ENCODE results near the gene PROP1.
A peak's percentile ranks its signal among the peaks of the same experiment; 100 is the strongest.
"Not testable (repeated sequence)": the region's sequence is repeated elsewhere in the genome, so short reads cannot be mapped to it uniquely, and the experiment has no call there.

Gene PROP1

GRCh38 chr5:177995691-177996595 is at the start of gene PROP1:
Gene PROP1 (minus strand): TSS chr5:177996242. CDS start chr5:177995933, 309 bp downstream.
- no peaks in the 10 kb centered on the region for H3K4me1 Mint-ChIP-seq (ENCODE audit: low read depth)
- DNase-seq (ENCODE audit: low spot score): no peak
- H3K27me3 Mint-ChIP-seq (ENCODE audit: low read depth): peaks cover 23% of the 10 kb centered on the region
- no peaks in the 10 kb centered on the region for H3K9me3 Mint-ChIP-seq
- H3K4me3 Mint-ChIP-seq: no peak within 1 kb of the TSS
- H3K27ac Mint-ChIP-seq: no peak within 1 kb of the TSS
- H3K36me3 Mint-ChIP-seq (ENCODE audit: low read depth): no peaks in the 10 kb centered on the region

DNA sequence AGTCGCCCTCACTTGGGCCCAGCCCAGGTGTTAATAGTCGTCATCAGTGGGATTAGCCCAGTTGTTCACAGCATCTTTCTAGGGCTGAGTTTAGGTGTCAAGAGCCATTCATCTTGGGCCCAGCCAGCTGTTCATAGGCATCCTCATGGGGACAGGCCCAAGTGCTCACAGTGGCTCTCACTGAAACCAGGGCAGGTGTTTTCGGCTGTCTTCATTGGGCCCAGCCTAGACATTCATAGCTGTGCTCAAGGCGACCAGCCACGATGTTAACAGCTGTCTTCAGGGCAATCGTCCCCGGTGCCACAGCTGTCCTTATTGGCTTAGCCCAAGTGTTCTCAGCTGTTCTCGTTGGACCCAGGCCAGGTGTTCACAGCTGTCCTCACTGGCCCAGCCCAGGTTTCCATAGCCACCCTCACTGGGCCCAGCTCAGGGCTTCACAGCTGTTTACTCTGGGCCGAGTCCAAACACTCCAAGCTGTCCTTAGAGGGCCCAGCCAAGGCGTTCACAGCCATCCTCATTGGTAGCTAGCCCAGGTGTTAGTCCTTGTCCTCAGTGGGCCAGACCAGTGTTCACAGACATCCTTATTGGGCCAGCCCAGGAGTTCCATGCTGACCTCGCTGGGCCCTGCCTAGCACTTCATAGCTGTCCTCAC is 23.5 kb upstream of the PROP1 start:
- H3K36me3 Mint-ChIP-seq (ENCODE audit: low read depth); H3K4me3 Mint-ChIP-seq; H3K9me3 Mint-ChIP-seq; H3K27me3 Mint-ChIP-seq (ENCODE audit: low read depth); DNase-seq (ENCODE audit: low spot score); H3K27ac Mint-ChIP-seq; H3K4me1 Mint-ChIP-seq (ENCODE audit: low read depth): not testable (repeated sequence)

GRCh38 chr5:178012758-178013157 is 16.7 kb upstream of the PROP1 start:
- not testable (repeated sequence) for H3K36me3 Mint-ChIP-seq (ENCODE audit: low read depth); H3K4me1 Mint-ChIP-seq (ENCODE audit: low read depth); H3K9me3 Mint-ChIP-seq; DNase-seq (ENCODE audit: low spot score); H3K4me3 Mint-ChIP-seq; H3K27me3 Mint-ChIP-seq (ENCODE audit: low read depth); H3K27ac Mint-ChIP-seq

GRCh38 chr5:178011816-178012554 is 15.9 kb upstream of the PROP1 start:
- not testable (repeated sequence) for H3K36me3 Mint-ChIP-seq (ENCODE audit: low read depth); H3K27ac Mint-ChIP-seq; DNase-seq (ENCODE audit: low spot score); H3K4me1 Mint-ChIP-seq (ENCODE audit: low read depth); H3K27me3 Mint-ChIP-seq (ENCODE audit: low read depth); H3K4me3 Mint-ChIP-seq; H3K9me3 Mint-ChIP-seq

DNA sequence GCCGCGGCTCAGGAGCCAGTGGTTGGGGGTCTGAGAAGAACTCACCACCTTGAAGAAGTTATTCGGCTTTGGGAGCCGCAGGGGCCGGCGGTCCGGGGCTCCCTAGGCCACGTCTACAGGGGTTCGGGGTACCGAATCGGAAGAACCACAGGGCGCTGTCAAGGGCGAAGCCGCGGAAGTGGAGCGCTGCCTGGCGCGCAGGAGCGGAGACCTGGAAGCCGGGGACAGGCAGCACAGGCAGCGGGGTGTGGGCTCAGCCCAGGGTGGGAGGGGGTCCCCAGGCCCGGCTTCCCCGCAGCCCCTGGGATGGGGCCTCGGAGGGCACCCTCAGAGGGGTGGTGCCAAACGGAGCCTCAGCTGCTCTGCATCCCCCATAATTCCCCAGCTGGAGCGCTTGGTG is 11.2 kb upstream of the PROP1 start:
- not testable (repeated sequence) for H3K9me3 Mint-ChIP-seq; H3K36me3 Mint-ChIP-seq (ENCODE audit: low read depth); DNase-seq (ENCODE audit: low spot score); H3K27ac Mint-ChIP-seq; H3K4me1 Mint-ChIP-seq (ENCODE audit: low read depth)
- Mint-ChIP-seq H3K4me3 (peak overlapping the region; percentile 89), H3K27me3 (ENCODE audit: low read depth) (peaks cover 15% of the 10 kb centered on the region)

GRCh38 chr5:178006536-178007231 is 10.6 kb upstream of the PROP1 start:
- Mint-ChIP-seq H3K27ac (peak overlapping the region; percentile 95), H3K4me3 (peak overlapping the region; percentile 89), H3K27me3 (ENCODE audit: low read depth) (peaks cover 18% of the 10 kb centered on the region)
- not testable (repeated sequence) for H3K9me3 Mint-ChIP-seq; H3K4me1 Mint-ChIP-seq (ENCODE audit: low read depth); H3K36me3 Mint-ChIP-seq (ENCODE audit: low read depth)
- DNase-seq (ENCODE audit: low spot score): peak; percentile 77

DNA sequence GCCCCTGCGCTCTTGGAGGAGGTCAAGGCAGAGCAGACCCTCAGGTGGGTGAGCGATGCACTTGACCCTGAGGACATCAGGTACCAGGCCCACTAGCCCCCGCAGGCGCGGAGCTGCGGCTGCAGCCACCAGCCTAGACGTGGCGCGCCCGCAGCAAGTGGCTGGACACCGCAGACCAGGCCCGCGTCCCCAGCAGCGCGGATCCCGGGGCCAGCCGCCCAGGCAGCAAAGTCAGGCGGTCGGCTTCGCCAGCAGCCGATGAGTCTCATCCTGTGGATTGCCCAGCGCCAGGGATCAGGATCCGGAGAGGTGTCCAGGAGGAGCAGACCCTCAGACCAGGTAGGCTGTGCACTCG is 10.1 kb upstream of the PROP1 start:
- not testable (repeated sequence) for H3K4me1 Mint-ChIP-seq (ENCODE audit: low read depth); H3K9me3 Mint-ChIP-seq

GRCh38 chr5:177997846-177998245 is 1.8 kb upstream of the PROP1 start:
- H3K4me1 Mint-ChIP-seq (ENCODE audit: low read depth): no peaks in the 10 kb centered on the region
- H3K4me3 Mint-ChIP-seq: no peak overlapping the region
- H3K36me3 Mint-ChIP-seq (ENCODE audit: low read depth): no peaks in the 10 kb centered on the region
- no peaks in the 10 kb centered on the region for H3K9me3 Mint-ChIP-seq
- H3K27ac Mint-ChIP-seq: no peak overlapping the region
- DNase-seq (ENCODE audit: low spot score): no peak
- H3K27me3 Mint-ChIP-seq (ENCODE audit: low read depth): peaks cover 24% of the 10 kb centered on the region

More for the DNA sequence above, 10.1 kb upstream of the PROP1 start:
- H3K27me3 Mint-ChIP-seq (ENCODE audit: low read depth): peaks cover 18% of the 10 kb centered on the region
- not testable (repeated sequence) for DNase-seq (ENCODE audit: low spot score); H3K27ac Mint-ChIP-seq; H3K36me3 Mint-ChIP-seq (ENCODE audit: low read depth)
- peak overlapping the region; percentile 33 for H3K4me3 Mint-ChIP-seq

GRCh38 chr5:177997319-177997670 is 1.3 kb upstream of the PROP1 start:
- no peaks in the 10 kb centered on the region for H3K36me3 Mint-ChIP-seq (ENCODE audit: low read depth)
- peaks cover 23% of the 10 kb centered on the region for H3K27me3 Mint-ChIP-seq (ENCODE audit: low read depth)
- H3K27ac Mint-ChIP-seq: no peak overlapping the region
- H3K4me1 Mint-ChIP-seq (ENCODE audit: low read depth): no peaks in the 10 kb centered on the region
- no peak overlapping the region for H3K4me3 Mint-ChIP-seq
- no peaks in the 10 kb centered on the region for H3K9me3 Mint-ChIP-seq
- DNase-seq (ENCODE audit: low spot score): no peak

DNA sequence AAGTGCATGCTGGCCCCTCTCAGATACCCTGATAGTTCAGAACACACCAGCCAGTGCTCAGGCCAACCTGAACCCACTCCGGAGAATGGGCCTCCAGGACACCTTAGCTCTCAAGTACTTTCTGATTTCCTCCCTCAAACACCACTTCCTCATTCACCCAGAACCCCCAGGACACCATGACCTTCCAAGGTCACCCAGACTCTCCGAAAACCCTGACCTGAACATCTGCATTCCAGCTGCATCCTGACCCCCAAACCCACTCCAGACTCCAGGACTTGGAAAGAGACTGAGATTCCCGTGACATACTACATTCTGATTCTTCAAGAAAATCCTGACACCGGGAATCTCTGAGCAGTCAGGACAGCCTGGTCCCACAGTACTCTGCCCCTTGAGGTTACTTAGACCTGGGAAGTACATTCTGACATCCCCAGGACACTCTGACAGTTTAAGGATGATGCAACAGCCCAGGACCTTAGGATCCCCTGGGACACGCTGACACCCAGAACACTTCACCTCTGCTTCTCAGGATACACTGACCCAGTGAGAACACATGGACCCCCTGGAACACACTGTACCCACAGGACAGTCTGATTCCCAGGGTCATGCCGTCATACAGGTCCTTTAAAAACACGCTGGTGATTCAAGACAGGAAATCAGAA is 747 bp upstream of the PROP1 start:
- no peaks in the 10 kb centered on the region for H3K36me3 Mint-ChIP-seq (ENCODE audit: low read depth)
- no peak overlapping the region for H3K27ac Mint-ChIP-seq

DNA sequence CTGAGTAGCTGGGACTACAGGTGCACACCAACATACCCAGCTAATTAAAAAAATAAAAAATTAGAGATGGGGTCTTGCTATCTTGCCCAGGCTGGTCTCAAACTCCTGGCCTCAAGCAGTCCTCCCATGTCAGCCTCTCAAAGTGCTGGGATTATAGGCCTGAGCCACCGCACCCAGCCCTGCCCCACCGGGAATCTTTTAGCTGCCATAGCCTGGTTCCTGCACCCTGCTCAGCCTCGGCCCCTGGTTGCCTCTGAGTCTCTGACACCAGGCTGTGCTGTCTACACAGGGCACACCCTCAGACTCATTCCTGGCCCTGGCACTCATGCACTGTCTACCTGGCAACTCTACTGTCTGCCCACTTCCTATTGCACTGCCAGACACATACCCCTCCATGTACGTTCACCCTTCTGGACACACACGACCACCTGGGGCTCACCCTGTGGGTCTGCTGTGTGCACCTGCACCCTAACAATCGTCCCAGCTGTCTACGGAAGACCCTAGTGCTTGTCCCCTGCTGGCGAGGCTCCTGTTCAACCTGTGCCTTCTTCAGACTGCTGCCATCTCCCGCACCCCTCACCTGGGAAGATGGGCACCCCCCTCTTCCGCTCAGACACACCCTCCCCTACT is 1.4 kb downstream of the PROP1 start:
- Mint-ChIP-seq H3K4me3 (no peak overlapping the region), H3K9me3 (no peaks in the 10 kb centered on the region), H3K27ac (no peak overlapping the region)

More for the DNA sequence above, 747 bp upstream of the PROP1 start:
- H3K4me1 Mint-ChIP-seq (ENCODE audit: low read depth): no peaks in the 10 kb centered on the region
- H3K9me3 Mint-ChIP-seq: no peaks in the 10 kb centered on the region
- H3K27me3 Mint-ChIP-seq (ENCODE audit: low read depth): peaks cover 21% of the 10 kb centered on the region
- DNase-seq (ENCODE audit: low spot score): no peak
- no peak overlapping the region for H3K4me3 Mint-ChIP-seq

DNA sequence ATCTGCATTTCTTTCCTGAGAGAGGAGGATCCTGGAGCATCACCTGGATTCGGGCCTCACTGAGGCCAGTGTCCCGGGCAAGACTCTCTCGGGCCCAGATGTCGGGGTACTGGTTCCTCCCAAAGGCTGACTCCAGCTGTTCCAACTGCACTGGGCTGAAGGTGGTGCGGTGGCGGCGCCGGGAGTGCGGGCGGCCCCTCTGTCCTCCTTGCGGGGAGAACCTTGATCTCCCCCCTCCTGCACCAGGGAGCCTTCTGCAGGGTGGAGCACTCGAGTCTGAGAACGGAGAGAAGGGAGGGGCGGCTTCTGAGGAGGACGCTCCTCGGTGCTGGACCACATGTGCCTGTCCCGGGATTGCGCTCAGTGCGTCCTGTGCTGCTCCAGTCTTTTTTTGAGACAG is 2.0 kb downstream of the PROP1 start:
- Mint-ChIP-seq H3K27ac (no peak overlapping the region), H3K9me3 (no peaks in the 10 kb centered on the region), H3K4me3 (no peak overlapping the region), H3K4me1 (ENCODE audit: low read depth) (peaks cover 1% of the 10 kb centered on the region), H3K27me3 (ENCODE audit: low read depth) (peaks cover 17% of the 10 kb centered on the region), H3K36me3 (ENCODE audit: low read depth) (no peaks in the 10 kb centered on the region)
- no peak for DNase-seq (ENCODE audit: low spot score)

More for the DNA sequence above, 1.4 kb downstream of the PROP1 start:
- Mint-ChIP-seq H3K36me3 (ENCODE audit: low read depth) (no peaks in the 10 kb centered on the region), H3K27me3 (ENCODE audit: low read depth) (peaks cover 17% of the 10 kb centered on the region), H3K4me1 (ENCODE audit: low read depth) (no peaks in the 10 kb centered on the region)
- no peak for DNase-seq (ENCODE audit: low spot score)

- Mint-ChIP-seq H3K9me3 (no peaks in the 10 kb centered on the region), H3K4me1 (ENCODE audit: low read depth) (peaks cover 2% of the 10 kb centered on the region), H3K27me3 (ENCODE audit: low read depth) (peaks cover 20% of the 10 kb centered on the region), H3K27ac (no peak overlapping the region), H3K36me3 (ENCODE audit: low read depth) (no peaks in the 10 kb centered on the region), H3K4me3 (no peak overlapping the region)
- no peak for DNase-seq (ENCODE audit: low spot score)
Observed at GRCh38 chr5:177992466-177992865, 3.6 kb downstream of the PROP1 start.

Data from T-helper 2 cell treated with Interferon-gamma antibody and Interleukin-4, amounts not matched to agents 5 μg/mL and 100 μg/mL, for 36 hours (primary cell).